ENCODE data around the gene UQCC2.

The UQCC2 gene

DNA sequence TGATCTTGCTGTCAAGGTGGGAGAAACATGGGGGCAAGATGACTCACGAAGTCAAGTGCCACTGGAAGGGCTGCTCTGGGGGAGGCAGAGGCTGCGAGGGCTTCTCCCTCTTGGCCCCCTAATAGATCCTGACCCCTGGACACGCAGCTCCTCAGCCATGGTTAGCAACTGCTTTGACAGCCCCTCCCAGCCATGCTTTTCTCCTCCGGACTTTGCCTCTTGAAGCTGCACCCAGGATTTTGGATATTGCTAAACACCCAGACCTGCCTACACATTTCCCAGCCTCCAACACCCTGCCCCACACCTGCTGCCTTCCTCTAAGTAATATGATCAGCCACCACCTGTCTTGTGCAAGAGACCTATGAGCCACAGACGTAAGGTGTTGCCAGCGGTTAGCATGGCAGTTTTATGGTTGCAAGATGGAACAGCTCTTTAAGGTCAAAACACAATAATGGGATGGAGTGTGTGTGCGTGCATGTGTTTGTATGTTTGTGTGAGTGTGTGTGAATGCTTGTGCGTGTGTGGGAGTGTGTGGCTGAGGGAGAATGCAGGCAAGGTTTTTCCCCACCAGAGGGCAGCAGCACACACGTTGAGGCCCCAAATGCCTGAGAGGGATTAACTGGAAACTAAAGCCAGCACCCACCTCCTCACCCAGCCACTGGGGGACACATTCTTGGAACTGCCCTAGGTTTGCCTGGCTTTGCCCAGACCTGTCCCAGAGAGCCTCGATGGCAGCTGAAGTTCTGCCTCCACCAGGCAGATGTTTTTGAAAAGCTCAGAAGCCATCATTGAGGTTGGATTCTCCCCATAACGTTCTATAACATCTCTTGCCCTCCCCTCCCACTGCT, 32.7 kb upstream of the UQCC2 start:
- DNase-seq = peak; percentile 72 to 85 (median 84)

DNA sequence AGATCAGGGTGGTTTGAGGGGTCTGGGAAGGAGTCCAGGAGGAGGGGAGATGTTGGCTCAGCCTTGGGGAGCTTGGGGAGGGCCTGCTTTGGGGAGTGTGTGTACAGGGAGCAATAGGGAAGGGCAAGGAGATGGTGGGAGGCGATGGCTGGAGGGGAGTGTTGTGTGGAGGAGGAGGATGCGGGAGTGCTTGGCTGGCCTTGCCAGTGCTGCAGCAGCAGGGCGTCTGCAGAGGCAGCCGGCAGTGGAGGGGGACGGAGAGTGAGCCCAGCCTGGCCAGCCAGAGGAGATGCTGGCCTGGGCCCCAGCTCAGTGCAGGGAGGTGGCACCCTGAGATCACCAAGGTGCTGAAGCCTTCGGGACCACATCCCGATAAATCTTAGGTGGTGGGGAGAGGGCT, 31.3 kb upstream of the UQCC2 start:
- DNase-seq = no peak

DNA sequence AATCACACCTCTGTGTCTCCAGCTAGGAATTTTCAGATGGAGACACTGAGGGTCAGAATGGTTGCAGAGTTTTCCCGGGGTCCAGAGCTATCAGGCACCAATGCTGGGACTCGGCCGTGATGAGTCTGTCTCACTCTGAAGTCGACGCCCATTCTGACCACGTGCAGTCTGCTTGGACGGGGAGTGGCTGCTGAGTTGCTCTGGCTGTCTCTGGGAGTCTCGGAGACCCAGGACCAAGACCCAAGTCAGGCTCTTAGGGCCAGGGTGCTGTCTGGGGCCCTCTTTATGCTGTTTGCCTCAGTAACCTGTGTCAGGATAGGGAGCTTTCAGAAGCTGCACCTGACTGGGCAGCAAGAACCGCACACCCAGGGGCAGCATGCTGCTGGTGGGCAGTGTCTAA, 30.6 kb upstream of the UQCC2 start:
- DNase-seq = no peak

- no peak for DNase-seq
These were observed 29.3 kb upstream of the UQCC2 start for GRCh38 chr6:33740794-33741193.

GRCh38 chr6:33740204-33740608, 28.7 kb upstream of the UQCC2 start:
- DNase-seq = peak in 2 of 3 donors; percentile 15 to 40

DNA sequence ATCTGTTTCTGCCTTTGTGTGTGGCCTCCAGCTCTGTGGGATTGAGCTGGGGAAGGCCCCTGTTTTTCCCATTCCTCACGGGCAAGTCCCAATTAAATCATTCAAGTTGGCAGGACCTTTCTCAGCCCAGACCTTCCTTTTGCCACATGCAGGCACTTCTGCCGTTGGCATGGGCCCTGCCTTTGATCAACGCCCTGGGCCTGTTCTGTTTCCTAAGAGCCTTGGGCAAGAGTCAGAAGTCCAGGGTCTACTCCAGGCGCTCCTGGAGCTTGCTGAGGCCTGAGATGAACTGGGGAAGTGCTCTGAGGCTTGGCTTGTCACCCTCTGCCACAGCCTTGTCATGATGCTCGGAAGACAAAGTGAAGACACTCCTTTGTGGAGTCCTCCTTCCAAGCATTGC, 28.1 kb upstream of the UQCC2 start:
- peak; percentile 46 to 76 (median 68) for DNase-seq

DNA sequence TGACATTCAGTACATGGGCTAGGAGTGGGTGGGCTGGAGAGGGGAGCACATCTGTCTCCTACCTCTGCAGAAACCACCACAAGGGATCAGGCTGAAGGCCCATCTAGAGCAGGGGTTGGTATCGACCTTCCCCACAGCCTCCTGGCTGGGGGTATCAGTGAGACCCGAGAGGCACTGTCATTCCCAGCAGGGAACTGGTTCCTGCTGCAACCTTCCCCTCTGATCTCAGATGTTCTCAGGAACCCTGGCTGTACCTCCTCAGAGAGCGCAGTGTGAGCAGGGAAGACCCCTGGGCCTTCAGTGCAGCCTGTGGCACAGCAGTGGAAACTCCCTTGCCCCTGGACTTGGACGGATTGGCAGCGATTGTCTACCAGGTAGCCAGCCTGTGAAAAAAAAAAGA, 27.4 kb upstream of the UQCC2 start:
- no peak for DNase-seq

DNA sequence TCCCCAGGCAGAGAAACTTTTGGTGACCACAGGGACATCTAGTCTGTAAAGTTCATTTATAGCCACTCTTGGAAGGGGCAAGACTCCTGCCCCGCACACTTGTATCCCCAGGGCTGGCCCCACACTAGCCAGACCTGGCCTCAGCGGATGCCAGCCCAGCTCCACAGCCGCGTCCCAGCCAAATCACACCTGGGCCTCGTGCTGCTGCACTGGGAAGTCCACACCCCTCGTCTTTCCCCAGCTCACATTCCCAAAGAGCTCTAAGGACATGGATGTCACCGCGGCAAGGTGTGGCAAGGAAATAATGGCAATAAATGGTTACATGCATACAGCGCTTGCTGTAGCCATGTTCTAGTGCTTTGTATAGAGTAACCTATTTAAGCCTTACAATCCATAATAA, 26.7 kb upstream of the UQCC2 start:
- no peak for DNase-seq

DNA sequence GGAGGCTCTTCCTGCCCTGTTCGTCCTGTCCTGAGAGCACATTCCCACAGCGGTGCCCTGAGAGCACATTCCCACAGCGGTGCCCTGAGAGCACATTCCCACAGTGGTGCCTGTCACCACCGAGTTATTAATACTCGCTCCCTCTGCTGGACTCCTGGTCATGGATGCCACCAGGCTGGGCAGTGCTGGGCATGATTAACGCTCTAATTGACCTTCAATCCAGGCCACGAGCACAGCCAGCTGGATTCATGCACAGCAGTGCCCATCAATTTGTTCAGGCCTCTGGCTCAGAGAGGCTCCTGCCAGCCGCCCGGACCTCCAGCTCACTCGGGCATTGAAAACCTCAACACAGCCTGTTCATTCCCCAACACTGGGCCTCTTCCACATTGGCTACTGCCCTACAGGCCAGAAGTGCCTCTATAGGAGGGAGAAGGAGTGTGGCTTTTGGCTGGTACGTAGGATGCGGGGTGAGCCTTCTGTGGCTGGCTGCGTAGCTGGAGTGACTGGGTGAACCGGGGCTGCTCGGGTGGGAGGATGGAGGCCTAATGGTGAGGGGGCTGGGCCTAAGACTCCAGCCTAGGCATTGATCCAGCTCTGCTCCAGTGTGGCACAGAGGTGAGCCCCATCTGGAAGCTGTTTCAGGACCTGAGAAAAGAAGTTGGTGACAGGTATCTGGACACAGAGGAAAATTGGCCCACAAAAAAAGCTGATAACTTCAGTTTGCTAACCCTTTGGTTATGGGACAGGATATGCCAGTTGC, 25.9 kb upstream of the UQCC2 start:
- no peak for DNase-seq

GRCh38 chr6:33735216-33735615, 23.7 kb upstream of the UQCC2 start:
- no peak for DNase-seq

DNA sequence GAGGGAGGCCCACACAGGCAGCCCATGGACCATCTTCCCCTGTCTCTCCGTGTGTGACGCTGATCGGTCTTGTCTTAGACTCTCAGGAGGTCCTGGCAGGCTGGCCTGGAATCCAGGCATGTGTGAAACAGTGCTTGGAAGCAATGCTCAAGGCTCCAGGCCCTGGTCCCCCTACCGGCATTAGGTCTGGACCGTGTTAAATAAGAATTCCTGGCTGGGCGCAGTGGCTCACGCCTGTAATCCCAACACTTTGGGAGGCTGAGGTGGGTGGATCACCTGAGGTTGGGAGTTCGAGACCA, 22.2 kb upstream of the UQCC2 start:
- DNase-seq = no peak

- no peak for DNase-seq
These were observed 21.6 kb upstream of the UQCC2 start for GRCh38 chr6:33732817-33733708.

DNA sequence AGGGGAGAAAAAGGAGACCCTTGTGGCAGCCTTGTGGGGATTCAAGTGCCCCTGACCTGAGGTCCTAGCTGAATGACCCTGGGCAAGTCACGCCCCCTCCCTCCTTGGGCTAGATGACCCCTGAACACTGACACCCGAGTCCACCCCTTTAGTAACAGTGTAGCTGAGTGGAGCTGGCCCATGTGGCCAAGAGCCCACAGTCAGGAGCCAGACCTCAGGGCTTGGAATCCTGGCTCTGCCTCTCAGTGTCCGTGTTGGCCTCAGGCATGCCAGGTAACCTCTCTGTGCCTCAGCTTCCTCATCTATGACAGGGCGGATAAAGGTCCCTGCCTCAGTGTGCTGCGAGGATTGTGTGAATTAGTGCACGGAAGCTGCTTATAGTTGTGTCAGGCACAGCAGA, 20.9 kb upstream of the UQCC2 start:
- no peak for DNase-seq

- DNase-seq = no peak
These were observed 20.3 kb upstream of the UQCC2 start for GRCh38 chr6:33731751-33732282.

GRCh38 chr6:33731035-33731434, 19.5 kb upstream of the UQCC2 start:
- no peak for DNase-seq

- DNase-seq = no peak
These were observed 19.1 kb upstream of the UQCC2 start for GRCh38 chr6:33730611-33731010.

DNA sequence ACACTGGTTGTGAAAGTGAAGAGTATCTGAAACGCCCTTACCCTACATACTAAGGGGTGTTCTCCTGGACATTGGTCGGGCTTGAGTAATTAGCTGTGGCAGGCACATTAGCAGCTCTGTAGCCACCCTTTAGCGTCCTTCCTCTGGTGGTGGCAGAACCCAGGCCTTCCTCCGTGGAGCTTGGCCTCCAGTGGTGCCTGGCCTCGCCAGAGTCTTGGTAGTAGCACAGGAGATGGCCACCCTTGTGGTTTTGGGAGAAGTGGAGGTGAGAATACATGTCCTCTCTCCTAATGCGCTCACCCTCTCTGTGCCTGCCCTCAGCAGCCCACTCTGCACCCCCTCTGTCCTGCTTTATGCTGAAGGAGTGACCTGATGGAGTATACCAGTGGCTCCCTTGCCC, 17.6 kb upstream of the UQCC2 start:
- no peak for DNase-seq

DNA sequence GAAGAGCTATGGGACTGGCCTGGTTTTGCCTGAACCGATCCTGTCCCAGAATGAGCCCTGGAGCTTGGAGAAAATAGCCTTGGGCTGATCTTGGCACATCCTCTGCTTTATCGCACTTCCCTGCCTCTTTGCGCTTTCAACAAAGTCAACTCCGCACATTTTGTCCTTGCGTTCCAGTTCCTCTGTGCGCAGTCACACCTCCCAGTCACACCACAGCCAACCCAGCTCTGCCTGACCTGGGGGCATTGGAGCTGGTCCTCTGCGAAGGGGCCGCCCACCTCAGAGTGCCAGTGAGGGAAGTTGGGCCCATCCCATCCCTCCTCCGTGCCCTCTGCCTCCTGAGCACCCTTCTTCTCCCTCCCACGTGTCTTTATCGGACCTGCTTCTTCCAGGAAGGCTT, 16.9 kb upstream of the UQCC2 start:
- no peak for DNase-seq

DNA sequence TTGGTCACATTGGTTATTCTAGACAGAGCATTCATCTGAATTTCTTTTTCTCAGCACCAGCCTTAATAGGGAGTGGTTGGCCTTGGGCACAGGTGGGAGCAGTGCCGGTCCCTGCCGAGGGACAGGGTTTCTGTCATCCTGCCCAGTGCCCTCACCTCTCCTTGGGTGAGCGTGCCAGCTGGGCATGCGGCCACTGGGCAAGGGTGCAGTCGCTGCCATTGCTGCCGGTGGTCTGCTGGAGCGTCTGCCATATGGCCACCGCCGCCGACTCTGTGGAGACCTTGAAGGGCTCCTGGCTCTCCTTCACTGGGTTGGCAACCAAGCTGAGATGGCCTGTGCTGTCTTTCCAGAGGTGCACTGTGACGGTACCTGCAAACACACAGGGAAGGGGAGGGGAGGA, 16.4 kb upstream of the UQCC2 start:
- DNase-seq = no peak

DNA sequence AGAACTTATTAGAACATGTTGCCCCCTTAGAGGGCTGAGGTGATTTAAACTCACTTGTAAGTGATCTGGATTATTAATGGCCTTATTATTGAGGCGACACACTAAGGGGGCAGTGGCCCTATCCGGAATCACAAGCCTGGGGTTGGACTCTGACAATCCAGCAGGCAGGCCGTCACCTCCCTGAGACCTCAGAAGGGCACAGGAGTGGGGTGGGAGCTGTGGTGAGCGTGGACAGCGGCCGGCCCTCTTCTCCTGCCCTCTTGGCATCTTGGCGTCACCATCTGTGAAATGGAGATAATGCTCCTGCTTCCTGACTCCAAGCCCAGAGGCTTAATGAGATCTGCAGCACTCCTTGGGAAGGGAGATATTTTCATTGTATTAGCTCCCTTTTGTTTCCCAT, 15.6 kb upstream of the UQCC2 start:
- no peak for DNase-seq

DNA sequence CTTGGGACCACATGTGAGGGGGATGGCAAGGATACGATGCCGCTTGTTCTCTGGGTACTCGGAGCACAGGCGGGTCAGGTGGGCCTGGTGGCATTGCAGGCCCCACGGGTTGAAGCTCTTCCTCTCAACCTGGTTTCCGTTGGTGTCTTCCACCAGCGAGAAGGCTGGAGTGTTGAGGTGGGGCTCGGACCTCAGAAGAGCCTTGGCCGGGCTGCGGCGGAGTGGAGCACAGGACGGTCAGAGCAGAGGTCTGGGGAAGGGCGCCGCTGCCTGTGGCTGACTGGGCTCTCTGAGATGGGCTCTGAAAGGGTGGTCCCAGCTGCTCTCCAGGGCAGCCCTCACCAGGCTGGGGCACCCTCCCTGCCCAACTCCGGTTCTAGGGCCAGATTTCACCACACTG, 15.2 kb upstream of the UQCC2 start:
- no peak for DNase-seq

DNA sequence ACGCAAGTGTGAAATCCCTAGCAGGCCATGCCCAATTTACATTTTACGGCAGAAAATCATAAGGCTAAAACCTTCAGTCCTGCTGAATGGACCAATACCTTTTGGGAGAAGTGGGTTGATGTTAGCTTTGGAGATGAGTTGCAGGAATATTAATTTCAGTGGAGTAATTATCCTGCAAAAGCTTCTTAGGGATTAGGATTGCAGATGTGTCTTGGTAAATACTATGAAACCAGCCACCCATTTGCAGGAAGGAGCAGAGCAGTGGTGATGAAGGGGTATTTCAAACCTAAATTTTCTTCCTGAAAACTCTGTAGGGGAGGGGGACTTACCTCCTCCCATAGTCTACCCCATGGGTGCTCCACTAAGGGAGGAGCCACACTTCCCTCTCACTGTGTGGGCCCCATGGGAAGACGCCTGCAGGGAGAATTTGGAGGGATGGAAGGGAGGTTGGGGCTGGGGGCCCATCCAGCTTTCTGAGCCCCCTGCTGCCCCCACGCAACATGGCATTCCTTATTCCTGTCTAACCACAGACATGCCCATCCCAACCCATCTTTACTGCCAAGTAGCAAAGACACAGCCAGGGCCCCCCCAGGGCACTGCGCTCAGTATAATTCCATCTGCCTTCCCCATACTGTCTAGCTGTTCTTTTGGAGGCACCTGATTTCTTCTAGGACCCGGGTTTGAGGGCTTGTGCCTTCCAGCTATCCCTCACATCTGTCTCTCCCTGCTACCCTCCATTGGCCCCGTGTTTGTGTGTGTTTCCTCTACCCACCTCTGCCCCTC, 14.6 kb upstream of the UQCC2 start:
- no peak for DNase-seq

All from suppressor macrophage treated with lipopolysaccharide for 1 hour (primary cell).